ENCODE results near the gene PRR36. TPM values are rescaled to one million over a fixed set of nuclear protein-coding genes. Genes with fewer than 3 reads are reported as not detected.

PRR36 gene
- total RNA-seq, 1 donor from 2014 or later, result 0.92 TPM

DNA sequence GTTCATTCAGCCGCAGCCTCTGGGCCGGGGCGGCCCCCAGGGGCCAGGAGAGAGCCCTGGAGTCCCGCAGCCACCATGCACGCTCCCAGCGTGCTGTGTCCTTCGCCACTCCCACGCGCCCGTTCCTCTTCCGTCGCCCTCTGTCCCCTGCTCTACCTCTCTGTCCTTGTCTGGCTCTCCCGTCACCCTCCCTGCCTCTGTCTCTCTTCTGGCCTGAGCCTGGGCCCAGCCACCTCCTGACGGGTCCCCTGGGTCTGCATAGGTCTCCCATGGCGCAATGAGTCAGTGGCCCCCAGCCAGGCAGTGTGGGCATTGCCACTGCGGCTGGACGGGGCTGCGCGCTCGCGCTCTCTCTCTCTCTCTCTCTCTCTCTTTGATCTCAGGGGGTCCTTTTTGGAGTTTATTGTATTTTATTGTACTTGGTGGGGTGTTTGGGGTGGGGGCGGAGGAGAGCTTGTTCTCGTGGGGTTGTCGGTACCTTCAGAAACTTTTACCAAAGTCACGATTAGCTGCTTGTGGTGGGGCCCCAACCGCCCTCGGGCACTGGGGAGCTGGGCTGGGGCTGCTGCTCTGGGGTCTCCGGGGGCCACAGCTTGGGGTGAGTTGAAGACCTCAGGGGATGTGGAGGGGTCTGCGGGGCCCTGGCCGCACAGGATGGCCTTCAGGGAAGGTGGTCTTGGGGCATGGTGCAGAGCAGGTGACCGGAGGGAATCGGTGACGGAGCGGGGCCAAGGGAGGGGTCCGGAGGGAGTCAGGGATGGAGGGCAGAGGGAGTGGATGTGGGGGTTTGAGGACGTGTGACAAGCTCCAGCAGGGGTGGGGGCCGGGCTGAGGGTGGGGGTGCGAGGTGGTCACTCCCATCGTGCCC, 38.7 kb upstream of the PRR36 start:
- DNase-seq, result no peak

DNA sequence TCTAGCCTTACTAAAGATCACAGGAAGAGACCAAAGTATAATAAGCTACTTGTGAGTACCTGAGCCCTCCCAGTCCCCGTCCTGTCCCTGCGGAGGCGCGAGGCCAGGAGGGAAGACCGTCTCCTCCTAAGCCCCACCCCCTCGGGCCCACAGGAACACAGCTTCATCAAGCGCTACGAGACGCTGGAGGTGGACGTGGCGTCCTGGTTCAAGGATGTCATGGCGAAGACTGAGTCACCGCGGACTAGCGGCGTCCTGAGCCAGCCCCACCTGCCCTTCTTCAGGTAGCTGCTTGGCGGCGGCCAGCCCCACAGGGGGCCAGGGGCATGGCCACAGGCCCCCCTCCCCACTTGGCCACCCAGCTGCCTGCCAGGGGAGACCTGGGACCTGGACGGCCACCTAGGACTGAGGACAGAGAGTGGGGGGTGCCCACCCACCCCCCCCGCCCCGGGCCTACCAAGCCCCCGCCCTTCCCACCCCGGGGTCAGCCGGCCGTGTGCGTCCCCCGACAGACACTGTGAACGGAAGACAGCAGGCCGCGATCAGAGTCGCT, 38.0 kb upstream of the PRR36 start:
- DNase-seq, result no peak

DNA sequence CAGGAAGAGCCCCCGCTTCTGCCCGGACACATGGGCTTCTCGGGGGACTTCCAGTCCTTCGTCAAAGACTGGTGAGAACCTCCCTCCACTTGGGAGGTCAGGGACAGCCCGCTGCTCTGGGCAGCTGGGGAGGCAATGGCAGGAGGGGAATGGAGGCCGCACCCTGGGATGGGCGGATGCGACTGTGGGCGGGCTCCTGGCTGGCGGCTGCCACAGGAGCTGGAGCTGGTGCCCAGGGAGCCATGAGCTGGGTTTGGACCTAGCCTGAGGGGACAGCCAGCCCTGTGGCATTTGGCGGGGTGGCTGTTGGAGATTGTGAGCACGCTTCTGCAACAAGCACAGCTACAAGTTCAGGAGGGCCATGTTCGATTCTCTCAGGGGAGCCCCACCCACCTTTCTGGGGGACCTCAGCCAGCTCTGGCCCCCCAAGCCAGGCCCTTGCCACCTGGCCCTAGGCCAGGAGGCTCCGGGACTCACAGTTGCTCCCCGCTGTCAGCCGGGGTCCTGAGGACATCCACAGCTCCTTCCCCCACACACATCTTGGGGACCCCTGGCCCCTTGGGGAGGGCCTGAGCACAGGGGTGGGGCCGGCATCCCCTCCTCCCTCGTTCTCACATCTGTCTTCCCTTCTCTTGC, 37.4 kb upstream of the PRR36 start:
- no peak for DNase-seq

- no peak for DNase-seq
These were observed 36.4 kb upstream of the PRR36 start for GRCh38 chr19:7910321-7911161.

GRCh38 chr19:7909471-7910067, 35.4 kb upstream of the PRR36 start:
- DNase-seq, result no peak

GRCh38 chr19:7908742-7909461, 34.7 kb upstream of the PRR36 start:
- DNase-seq, result no peak

DNA sequence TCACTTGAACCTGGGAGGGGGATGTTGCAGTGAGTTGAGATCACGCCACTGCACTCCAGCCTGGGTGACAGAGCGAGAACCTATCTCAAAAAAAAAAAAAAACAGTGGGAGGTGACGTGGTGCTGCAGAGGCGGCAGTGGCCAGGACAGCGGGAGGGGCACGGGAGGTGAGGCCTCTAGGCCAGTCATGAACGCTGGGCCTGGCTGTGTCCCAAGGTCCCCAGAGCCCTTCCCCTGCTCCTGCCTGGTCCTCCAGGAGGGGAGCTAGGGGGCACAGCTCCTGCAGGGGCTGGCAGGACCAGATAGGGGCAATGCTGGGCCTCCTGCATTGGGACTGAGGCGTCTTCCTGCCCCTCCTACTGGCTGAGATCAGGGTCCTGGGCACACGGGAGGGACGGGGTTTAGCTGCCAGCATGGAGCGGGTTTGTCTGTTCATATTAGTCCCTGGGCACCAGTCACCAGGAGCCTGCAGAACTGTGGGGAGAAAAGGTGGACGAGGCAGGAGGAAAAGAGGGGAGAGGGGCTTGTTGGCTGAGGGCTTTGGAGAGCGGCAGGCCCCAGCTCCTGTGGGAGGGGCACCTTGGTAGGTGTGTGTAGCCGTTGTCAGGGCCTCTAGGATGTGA, 34.0 kb upstream of the PRR36 start:
- DNase-seq, result no peak

DNA sequence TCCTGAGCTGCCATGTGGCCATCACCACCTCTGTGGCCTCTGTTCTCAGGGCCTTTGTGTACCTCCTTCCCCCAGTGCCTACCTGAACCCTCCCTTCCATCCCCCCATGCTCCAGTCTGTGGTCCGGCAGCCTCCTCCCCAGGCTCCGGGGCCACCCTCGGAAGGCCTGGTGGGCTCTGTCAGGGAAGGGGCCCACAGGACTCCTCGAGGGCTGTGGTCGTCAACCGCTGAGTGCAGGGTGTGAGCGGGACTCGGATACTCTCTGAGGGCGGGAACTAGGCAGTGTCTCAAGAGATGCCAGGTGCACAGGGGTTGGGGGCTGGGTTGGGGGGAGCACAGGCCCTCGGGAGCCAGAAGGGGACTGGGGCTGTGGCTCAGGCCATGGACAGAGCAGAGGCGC, 33.4 kb upstream of the PRR36 start:
- DNase-seq, result no peak

- no peak for DNase-seq
These were observed 32.9 kb upstream of the PRR36 start for GRCh38 chr19:7907122-7907521.

DNA sequence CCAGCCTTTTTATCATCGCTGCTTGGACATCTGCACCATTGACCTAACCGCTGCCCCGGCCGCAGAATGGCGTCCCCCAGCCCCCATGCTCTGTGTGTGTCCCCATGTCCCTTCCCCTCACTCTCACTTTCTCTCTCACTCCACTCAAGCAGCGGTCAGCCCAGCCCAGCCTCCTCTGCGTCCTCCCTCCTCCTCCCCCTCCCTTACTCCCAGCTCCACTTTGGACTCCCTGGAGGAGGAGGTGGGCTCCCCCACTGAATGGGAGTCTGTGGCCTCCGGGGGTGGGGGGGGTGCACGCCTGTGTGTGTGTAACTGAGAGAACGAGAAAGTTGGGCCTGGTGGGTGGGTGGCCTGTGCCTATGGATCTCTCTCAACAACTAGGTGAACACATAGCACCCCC, 31.7 kb upstream of the PRR36 start:
- DNase-seq, result no peak

GRCh38 chr19:7905268-7905667, 31.1 kb upstream of the PRR36 start:
- DNase-seq, result no peak

DNA sequence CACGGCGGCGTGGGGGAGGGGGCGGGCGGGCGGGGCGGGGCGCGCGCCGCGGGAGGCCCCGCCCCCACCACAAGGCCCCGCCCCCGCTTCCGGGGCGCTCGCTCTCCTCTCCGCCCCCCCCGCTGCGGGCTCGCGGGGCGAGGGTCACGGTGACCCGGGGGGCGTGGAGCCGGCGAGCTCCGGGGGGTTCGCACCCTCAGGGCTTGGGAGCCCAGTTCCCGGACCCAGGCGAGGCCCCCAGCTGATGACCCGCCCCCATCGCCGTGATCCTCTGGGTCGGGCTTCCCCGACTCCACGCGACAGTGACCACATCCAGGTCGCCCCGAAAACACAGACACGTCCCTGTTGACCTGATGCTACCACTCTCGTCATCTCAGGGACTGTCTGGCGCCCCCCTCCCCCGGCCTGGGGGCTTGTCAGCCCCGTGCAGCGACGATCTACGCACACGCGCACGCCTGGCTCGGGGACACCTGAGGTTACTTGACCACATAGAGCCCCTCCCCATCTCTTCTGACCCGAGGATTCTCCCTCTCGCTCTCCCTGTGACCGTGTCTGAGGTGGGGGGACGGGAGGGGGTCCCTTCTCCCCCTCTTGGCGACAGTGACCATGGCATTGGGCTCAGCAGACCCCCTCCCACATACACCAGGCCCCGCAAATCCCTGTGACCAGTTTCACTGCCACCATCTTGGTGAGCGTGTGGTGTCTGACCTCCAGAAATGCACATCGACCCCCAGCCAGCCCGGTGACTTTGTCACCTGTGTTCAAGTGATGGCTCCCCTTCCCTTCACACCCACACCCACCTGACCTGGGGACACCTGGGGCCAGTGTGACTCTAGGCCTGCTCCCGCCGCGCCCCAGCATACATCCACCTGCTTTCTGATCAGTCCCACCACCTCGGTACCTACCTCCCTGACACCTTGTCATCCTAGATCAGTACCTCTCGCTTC, 30.2 kb upstream of the PRR36 start:
- no peak for DNase-seq

DNA sequence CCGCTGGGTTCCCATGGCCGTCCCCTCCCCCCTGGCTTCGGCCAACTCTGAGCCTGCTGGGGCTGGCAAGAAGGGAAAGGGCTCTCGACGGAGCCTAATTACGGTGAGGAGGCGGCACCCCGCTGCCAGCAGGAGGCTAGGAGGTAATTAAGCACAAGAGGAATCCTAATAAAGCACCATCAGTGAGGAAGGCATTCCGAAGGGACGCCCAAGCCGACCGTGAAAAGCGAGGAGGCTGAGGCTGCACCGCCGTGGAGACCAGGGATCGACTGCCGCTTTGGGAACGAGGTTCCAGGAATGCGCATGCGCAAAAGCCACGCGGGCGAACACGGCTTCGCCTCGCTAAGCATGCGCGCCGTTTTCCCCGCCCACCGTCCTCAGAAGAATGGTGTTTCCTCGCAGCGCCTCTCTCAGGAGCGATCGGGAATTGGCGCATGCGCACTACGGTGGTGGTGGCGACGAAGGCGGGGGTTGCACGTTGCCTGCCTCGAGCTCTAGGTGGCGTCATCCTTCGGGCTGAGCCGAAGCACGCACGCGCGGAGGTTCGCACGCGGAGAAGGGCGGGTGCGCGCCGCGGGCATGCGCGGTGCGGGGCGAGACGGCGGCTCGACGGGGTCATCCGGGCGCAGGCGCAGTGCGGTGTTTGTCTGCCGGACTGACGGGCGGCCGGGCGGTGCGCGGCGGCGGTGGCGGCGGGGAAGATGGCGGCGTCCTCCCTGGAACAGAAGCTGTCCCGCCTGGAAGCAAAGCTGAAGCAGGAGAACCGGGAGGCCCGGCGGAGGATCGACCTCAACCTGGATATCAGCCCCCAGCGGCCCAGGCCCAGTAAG, 29.3 kb upstream of the PRR36 start, which contains the start of gene MAP2K7:
MAP2K7 (plus strand) TSS at position 634 of the 830 bp plus-strand sequence; CDS start at position 702, 68 bp downstream.
- DNase-seq, result peak; percentile 100

GRCh38 chr19:7902796-7903243, 28.6 kb upstream of the PRR36 start:
- DNase-seq, result no peak

DNA sequence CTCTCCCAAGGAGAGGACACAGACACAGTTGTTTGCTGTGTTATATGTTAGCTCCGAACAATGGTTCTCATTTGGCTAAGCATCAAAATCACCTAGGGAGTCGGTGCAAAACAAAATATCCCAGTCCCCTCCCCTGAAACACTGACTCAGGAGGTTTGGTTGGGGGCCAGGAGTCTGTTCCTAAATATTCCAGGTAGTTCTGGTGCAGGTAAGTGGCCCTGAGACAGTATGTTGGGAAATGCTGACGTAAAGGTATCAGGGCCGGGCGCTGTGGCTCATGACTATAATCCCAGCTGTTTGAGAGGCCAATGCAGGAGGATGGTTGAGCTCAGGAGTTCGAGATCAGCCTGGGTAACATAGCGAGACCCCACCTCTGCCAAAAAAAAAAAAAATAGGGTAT, 27.1 kb upstream of the PRR36 start:
- DNase-seq, result no peak

GRCh38 chr19:7900931-7901330, 26.7 kb upstream of the PRR36 start:
- no peak for DNase-seq

DNA sequence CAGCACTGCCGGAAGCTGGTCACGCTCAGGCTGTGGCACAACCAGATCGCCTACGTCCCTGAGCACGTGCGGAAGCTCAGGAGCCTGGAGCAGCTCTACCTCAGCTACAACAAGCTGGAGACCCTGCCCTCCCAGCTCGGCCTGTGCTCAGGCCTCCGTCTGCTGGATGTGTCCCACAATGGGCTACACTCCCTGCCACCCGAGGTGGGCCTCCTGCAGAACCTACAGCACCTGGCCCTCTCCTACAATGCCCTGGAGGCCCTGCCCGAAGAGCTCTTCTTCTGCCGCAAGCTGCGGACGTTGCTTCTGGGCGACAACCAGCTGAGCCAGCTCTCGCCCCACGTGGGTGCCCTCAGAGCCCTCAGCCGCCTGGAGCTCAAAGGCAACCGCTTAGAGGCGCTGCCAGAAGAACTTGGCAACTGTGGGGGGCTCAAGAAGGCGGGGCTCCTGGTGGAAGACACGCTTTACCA, 26.2 kb upstream of the PRR36 start:
- no peak for DNase-seq

DNA sequence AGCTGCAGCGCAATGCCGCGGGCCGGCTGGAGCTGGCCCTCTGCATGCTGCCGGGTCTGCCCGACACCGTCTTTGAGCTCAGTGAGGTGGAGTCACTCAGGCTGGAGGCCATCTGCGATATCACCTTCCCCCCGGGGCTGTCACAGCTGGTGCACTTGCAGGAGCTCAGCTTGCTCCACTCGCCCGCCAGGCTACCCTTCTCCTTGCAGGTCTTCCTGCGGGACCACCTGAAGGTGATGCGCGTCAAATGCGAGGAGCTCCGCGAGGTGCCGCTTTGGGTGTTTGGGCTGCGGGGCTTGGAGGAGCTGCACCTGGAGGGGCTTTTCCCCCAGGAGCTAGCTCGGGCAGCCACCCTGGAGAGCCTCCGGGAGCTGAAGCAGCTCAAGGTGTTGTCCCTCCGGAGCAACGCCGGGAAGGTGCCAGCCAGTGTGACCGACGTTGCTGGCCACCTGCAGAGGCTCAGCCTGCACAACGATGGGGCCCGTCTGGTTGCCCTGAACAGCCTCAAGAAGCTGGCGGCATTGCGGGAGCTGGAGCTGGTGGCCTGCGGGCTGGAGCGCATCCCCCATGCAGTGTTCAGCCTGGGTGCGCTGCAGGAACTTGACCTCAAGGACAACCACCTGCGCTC, 25.7 kb upstream of the PRR36 start:
- no peak for DNase-seq
